ENCODE data around the gene OSBPL3.

- no peak for TF ChIP-seq CTCF (IDR thresholded peaks at IDR 0.05)
- TF ChIP-seq EZH2 (IDR thresholded peaks at IDR 0.05; ENCODE audit: borderline replicate concordance, insufficient read depth, low read depth, low read length, poor library complexity, severe bottlenecking): no peak
Measured at GRCh38 chr7:24979863-24980533, at the start of gene OSBPL3.

Data from B cell (primary cell).